IPS DF 4.7 (cell line): ENCODE results near the gene KHDC4.

Experiments
- DNase-seq: peaks from one replicate; pipeline ENCODE4 v3.0.0-alpha.2; 2013; ENCODE audit warnings: low spot score; ENCODE audit errors: extremely low read depth

KHDC4 gene

GRCh38 chr1:155934097-155934935, at the start of gene KHDC4:
Gene KHDC4 (minus strand): TSS chr1:155934413. CDS start chr1:155934373, 40 bp downstream.
- DNase-seq, result peak; percentile 99

GRCh38 chr1:155983191-155984024, 49.2 kb upstream of the KHDC4 start:
- no peak for DNase-seq

- DNase-seq, result no peak
Measured at GRCh38 chr1:155982106-155982505, 47.9 kb upstream of the KHDC4 start.

- no peak for DNase-seq
Measured at GRCh38 chr1:155981266-155982088, 47.3 kb upstream of the KHDC4 start.

GRCh38 chr1:155979597-155980343, 45.6 kb upstream of the KHDC4 start:
- no peak for DNase-seq

- DNase-seq, result no peak
Measured at GRCh38 chr1:155978973-155979429, 44.8 kb upstream of the KHDC4 start.

- DNase-seq, result peak; percentile 80
Measured at GRCh38 chr1:155978325-155978972, 44.2 kb upstream of the KHDC4 start, which contains the start of gene ARHGEF2. Gene ARHGEF2 (minus strand): TSS chr1:155978547. CDS start chr1:155978427, 120 bp downstream.

GRCh38 chr1:155977690-155978324, 43.6 kb upstream of the KHDC4 start:
- no peak for DNase-seq

- no peak for DNase-seq
Measured at GRCh38 chr1:155976913-155977689, 42.9 kb upstream of the KHDC4 start.

GRCh38 chr1:155976062-155976912, 42.1 kb upstream of the KHDC4 start:
- no peak for DNase-seq

- no peak for DNase-seq
Measured at GRCh38 chr1:155975375-155976061, 41.3 kb upstream of the KHDC4 start.

GRCh38 chr1:155974208-155975115, 40.2 kb upstream of the KHDC4 start:
- DNase-seq, result no peak

GRCh38 chr1:155973723-155974122, 39.5 kb upstream of the KHDC4 start:
- DNase-seq, result no peak

GRCh38 chr1:155971910-155972809, 37.9 kb upstream of the KHDC4 start:
- no peak for DNase-seq

- no peak for DNase-seq
Measured at GRCh38 chr1:155970531-155971167, 36.4 kb upstream of the KHDC4 start.
